GM20000 (cell line): ENCODE data around the gene JARID2.
"Not testable (repeated sequence)": the region's sequence is repeated elsewhere in the genome, so short reads cannot be mapped to it uniquely, and the experiment has no call there.

ENCODE experiments used
- DNase-seq: peaks from one replicate; pipeline ENCODE4 v3.0.0; 2012; ENCODE audit warnings: low spot score
- CTCF ChIP-seq: IDR thresholded peaks from 2 replicates; pipeline ENCODE4 v1.5.1; 2012; ENCODE audit warnings: mild to moderate bottlenecking, control low read depth; ENCODE audit errors: extremely low read depth, missing control alignments

The JARID2 gene

GRCh38 chr6:15319677-15320076, 73.8 kb downstream of the JARID2 start:
- TF ChIP-seq CTCF = no peak
- no peak for DNase-seq

- no peak for DNase-seq
- no peak for TF ChIP-seq CTCF
These were observed 74.8 kb downstream of the JARID2 start for GRCh38 chr6:15320693-15321092.

GRCh38 chr6:15322184-15322583, 76.3 kb downstream of the JARID2 start:
- no peak for TF ChIP-seq CTCF
- no peak for DNase-seq

- DNase-seq = no peak
- TF ChIP-seq CTCF = no peak
These were observed 77.1 kb downstream of the JARID2 start for GRCh38 chr6:15322781-15323536.

GRCh38 chr6:15323611-15324010, 77.7 kb downstream of the JARID2 start:
- DNase-seq = not testable (repeated sequence)

GRCh38 chr6:15324427-15324985, 78.6 kb downstream of the JARID2 start:
- TF ChIP-seq CTCF = no peak
- DNase-seq = no peak

GRCh38 chr6:15325540-15325955, 79.7 kb downstream of the JARID2 start:
- DNase-seq = no peak
- no peak for TF ChIP-seq CTCF

- no peak for TF ChIP-seq CTCF
- no peak for DNase-seq
These were observed 80.3 kb downstream of the JARID2 start for GRCh38 chr6:15326067-15326614.
